ENCODE measurements around the gene SLC6A4.

DNA sequence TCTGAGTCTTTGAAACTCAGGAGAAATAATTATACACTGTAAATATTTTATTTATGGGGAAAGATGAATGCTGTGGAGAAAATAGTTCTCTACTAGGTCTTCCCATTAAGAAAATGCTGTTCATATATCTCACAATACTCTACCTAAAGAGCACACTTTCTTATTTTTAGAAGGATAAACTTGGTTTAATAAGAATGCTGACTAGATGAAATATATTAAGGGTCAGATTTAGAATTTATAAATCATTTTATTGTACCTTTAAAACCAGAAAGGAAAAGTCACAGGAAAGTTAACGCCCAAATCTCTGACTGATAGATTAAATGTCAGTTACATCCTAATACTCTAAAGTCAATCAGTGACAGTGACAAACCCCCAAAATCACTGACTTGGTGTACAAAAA lies 48.7 kb downstream of the SLC6A4 start:
- TF ChIP-seq, protein P1, sequence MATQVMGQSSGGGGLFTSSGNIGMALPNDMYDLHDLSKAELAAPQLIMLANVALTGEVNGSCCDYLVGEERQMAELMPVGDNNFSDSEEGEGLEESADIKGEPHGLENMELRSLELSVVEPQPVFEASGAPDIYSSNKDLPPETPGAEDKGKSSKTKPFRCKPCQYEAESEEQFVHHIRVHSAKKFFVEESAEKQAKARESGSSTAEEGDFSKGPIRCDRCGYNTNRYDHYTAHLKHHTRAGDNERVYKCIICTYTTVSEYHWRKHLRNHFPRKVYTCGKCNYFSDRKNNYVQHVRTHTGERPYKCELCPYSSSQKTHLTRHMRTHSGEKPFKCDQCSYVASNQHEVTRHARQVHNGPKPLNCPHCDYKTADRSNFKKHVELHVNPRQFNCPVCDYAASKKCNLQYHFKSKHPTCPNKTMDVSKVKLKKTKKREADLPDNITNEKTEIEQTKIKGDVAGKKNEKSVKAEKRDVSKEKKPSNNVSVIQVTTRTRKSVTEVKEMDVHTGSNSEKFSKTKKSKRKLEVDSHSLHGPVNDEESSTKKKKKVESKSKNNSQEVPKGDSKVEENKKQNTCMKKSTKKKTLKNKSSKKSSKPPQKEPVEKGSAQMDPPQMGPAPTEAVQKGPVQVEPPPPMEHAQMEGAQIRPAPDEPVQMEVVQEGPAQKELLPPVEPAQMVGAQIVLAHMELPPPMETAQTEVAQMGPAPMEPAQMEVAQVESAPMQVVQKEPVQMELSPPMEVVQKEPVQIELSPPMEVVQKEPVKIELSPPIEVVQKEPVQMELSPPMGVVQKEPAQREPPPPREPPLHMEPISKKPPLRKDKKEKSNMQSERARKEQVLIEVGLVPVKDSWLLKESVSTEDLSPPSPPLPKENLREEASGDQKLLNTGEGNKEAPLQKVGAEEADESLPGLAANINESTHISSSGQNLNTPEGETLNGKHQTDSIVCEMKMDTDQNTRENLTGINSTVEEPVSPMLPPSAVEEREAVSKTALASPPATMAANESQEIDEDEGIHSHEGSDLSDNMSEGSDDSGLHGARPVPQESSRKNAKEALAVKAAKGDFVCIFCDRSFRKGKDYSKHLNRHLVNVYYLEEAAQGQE (IDR thresholded peaks at IDR 0.05) = no peak
- no peak for TF ChIP-seq JUND (IDR thresholded peaks at IDR 0.05)
- TF ChIP-seq YY1 (IDR thresholded peaks at IDR 0.05) = no peak
- TF ChIP-seq, protein P2, sequence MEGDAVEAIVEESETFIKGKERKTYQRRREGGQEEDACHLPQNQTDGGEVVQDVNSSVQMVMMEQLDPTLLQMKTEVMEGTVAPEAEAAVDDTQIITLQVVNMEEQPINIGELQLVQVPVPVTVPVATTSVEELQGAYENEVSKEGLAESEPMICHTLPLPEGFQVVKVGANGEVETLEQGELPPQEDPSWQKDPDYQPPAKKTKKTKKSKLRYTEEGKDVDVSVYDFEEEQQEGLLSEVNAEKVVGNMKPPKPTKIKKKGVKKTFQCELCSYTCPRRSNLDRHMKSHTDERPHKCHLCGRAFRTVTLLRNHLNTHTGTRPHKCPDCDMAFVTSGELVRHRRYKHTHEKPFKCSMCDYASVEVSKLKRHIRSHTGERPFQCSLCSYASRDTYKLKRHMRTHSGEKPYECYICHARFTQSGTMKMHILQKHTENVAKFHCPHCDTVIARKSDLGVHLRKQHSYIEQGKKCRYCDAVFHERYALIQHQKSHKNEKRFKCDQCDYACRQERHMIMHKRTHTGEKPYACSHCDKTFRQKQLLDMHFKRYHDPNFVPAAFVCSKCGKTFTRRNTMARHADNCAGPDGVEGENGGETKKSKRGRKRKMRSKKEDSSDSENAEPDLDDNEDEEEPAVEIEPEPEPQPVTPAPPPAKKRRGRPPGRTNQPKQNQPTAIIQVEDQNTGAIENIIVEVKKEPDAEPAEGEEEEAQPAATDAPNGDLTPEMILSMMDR (IDR thresholded peaks at IDR 0.05; ENCODE audit: low read depth, low read length, missing input control) = no peak
- TF ChIP-seq TAF1 (conservative IDR thresholded peaks at IDR 0.05) = no peak
- TF ChIP-seq RXRA (IDR thresholded peaks at IDR 0.05) = no peak
- no peak for TF ChIP-seq RAD21 (IDR thresholded peaks at IDR 0.05)
- no peak for TF ChIP-seq GABPA (IDR thresholded peaks at IDR 0.05 in 1 of 2, conservative IDR thresholded peaks at IDR 0.05 in 1 of 2)

Data from liver (tissue), 3 donors.